GM21423 (cell line): Measurements from ENCODE around the gene KDM2B.
"Not testable (repeated sequence)": the region's sequence is repeated elsewhere in the genome, so short reads cannot be mapped to it uniquely, and the experiment has no call there.

Experiments used
- ATAC-seq: cut with Tn5 transposase; IDR thresholded peaks from one replicate; pipeline ENCODE4 v1.9.1; 2021; ENCODE audit warnings: mild to moderate bottlenecking, moderate library complexity; ENCODE audit not compliant: unreplicated experiment

The KDM2B gene

DNA sequence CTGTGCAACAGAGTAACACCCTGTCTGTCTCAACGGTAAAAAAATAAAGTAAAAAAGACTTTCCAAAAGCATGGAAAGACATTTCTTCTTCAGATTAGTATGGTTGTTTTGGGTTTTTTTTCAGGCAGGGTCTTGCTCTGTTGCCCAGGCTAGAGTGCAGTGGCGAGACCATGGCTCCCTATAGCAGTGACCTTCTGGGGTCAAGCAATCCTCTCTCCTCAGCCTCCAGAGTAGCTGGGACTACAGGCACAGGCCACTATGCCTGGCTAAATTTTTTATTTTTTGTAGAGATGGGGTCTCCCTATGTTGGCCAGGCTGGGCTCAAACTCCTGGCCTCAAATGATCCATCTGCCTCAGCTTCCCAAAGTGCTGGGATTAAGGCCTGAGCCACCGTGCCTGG, 72.8 kb downstream of the KDM2B start:
- ATAC-seq: no peak

DNA sequence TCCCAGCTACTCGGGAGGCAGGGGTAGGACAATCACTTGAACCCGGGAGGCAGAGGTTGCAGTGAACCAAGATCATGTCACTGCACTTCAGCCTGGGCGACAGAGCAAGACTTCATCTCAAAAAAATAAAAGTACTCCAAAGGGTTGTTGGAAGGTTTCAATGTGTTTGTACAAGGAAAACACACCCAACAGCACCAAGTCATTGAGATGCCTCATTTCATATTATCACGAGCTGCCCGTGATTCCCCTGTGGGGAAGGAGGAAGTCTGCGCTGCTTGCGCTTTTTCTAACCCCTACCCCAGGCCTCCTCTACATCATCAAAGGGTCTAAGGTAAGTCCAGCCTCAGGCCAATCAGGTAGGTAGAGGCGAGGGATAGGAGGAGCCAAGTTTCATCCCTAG, 73.6 kb downstream of the KDM2B start:
- ATAC-seq: no peak

DNA sequence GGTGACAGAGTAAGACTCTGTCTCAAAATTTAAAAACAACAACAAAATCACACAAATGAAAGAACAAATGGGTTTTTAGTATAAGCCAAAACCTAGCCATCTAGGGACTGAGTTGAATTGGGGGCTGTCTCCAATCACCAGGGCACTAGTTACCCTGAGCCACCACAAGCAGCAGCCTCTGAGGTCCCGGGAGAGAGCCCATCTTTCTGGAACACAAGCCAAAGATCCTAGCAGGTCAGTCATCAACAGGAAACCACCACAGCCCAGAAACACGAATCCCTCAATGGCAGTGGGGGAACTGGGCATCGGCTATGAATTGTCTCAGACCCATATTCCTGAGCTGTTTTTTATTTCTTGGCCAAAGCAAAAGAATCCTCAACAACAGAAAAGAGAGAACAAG, 75.3 kb downstream of the KDM2B start:
- ATAC-seq: no peak

DNA sequence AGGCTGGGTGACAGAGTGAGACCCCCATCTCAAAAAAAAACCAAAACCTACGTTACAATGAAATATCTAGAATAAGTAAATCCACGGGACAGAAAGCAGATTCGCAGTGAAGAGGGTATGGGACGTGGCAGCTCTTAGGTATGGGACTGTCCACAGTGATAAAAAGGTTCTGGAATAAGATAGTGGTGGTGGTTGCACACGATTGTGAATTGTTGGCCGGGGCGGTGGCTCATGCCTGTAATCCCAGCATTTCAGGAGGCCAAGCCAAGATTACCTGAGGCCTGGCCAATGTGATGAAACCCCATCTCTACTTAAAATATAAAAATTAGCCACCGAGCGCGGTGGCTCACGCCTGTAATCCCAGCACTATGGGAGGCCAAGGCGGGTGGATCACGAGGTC, 76.3 kb downstream of the KDM2B start:
- ATAC-seq: no peak

DNA sequence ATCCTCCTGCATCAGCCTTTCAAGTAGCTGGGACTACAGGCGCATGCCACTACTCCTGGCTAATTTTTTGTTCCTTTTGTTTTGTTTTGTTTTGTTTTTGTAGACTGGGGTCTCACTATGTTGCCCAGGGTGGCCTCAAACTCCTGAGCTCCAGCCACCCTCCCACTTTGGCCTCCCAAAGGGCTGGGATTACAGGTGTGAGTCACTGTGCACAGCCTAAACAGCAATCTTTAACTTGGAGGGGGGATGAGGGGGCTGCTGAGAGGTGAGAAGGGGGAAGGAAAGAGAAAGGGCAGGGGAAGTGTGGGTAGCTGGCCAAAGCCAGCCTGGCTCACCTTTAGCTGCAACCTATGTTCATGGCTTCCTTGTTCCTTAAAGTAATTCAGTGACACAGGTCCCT, 77.4 kb downstream of the KDM2B start:
- no peak for ATAC-seq

DNA sequence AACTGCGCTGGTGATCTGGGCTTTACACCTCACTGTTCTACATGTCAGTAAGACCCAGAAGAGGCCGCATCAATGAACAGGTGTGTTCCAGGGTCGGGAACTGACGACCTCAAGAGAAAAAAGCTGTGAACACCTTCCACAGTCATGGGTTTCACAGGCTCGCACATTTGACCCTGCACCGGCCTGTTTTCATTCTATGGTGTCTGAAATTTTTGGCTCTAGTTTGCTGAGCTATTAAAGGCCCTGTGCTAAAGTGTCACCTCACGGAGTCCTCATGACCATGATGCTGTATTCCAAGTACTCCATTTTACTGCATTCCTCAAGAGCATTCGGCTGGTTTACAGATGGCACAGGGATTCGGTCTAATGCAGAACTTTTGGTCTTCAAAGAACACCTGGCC, 78.9 kb downstream of the KDM2B start:
- no peak for ATAC-seq

DNA sequence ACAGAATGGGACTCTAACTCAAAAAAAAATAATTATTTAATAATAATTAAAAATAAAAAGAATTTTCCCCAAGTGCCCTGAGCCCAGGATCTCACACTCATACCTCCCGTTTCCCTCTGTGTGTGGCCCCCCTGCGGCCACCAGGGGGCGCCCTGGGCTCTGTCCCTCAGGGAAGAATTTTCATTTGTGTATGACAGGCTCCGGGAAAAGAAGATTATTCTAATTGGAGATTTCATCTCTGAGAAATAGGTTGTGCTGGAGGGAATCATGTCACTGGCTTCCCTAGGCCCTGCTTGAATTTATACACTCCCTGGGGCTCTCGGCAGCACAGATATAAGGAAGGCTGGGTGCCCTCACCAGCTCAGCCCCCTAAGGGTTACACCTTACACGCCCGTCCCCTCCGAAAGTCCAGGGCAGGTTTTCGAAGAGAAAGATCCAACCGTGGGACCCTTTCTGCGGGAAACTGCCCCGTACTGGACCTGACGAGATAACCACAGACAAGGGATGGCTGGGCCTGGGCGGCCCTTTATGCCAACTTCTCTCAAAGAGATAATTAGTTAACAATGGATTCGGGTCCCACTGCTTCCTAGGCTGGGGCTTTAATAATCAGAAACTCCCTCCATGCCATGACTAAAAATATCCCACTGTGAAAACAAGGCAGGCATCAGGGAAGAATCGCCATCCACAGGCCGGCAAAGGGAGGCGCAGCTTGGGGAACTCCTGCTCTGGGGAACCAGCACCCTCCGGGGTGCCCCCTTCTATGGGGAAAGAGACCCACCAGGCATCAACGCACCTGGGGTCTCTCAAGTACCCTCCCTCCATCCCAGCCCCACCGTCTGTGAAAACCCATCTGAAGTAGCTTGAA, 80.7 kb downstream of the KDM2B start:
- peak; percentile 59 for ATAC-seq

DNA sequence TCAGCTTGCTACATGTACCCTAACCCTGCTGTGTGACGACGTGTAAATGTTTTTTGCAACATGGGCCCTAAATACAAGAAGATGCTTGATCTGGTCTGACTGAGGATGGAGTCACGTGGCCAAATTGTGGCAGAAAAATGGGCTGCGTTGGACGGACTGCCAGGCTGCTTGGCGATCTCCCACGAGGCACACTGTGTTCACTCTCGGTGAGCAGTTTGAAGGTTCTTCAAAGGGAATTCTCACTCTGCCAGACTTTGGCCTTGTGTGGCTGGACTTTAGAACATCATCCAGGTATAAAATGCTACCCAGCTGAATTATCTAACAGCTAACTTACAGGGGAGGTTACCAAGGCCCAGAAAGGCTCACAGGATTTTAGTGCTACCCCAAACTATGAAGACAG, 85.1 kb downstream of the KDM2B start:
- ATAC-seq: no peak

DNA sequence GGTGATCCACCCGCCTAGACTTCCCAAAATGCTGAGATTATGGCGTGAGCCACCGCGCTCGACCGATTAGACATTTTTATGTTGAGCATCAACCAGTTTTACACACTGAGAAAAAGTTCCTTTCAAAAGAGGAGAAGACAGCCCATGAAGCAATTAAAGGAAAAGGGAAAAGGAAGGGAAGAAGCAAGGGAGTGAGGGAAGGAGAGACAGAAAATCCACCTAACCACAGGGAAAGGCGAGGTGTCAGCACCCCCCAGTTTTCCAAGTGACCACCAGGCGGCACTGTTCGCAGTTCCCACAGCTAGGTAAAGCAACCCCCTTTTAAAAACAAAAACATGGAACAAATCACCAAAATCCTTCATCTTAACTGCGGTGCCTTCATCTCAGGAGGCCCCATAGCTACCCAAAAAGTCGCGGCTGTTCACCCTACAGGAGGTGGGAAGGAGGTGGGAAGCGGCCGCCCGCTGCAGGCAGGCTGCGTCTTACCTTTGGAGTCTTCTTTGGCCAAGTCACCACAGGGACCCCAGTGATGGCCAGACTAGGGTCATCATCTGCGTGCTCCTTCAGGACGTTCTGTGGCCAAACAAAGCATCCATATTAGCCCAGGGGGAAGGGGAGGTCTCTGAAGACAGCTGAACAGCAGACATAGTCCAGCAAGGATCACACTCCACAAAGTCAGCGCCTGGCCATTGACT, 86.6 kb downstream of the KDM2B start:
- ATAC-seq: no peak

DNA sequence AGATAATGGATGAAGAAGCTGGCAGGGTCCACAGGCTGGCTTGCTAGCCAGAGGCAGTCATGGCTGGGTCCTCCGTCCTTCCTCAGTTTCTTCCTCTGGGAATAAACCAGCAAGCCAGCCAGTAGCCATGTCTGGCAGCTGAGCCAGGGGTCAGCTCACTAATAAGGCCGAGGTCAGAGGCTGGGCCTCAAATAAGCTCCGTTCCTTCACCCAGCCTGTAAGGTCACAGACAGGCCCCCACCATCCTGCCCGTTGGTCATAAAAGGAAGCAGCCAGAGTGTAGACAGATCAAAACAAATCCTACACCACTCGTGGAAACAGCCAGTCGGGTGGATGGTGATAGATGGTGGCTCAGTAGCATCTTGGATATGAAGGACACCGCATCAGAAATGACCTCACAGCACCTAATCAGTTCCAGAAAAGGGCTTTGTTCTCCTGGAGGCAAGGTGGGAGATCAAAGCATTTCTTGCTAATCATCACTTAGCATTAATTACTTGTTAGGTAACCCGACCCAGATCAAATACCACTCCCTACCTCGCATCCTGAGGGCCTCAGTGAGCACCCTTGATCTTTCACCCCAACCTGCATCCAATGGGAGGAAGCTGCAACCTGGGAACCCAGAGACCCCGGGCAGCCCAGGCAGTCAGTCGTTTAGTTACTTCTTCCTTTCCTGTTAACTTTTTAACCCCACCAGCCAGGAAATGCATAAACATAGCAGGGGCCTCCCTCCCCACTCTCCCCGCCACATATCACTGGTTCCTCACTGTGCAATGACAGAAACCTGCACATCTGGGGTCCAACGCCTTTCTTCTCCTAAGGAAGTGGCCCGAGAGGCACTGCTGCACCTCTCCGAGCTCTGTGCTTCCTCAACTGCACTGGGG, 90.2 kb downstream of the KDM2B start:
- no peak for ATAC-seq

DNA sequence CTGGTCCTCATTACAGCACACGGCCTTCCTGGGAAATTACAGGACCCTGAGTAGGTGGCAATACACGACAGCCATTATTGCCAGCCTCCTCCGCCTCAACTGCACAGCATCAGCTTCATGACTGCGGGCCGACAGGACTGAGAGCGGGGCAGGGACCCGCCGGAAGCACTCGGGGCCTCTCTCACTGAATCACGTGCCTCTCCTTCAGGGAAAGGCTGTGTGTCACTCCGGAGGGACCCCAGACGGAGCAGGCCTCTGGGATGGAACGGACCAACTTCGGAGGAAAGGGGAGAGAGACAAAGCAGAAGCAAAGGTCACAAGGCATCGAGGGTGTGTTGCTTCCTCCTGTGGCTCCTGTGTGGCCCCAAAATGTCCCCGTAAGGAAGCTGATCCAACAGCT, 90.9 kb downstream of the KDM2B start:
- ATAC-seq: no peak

DNA sequence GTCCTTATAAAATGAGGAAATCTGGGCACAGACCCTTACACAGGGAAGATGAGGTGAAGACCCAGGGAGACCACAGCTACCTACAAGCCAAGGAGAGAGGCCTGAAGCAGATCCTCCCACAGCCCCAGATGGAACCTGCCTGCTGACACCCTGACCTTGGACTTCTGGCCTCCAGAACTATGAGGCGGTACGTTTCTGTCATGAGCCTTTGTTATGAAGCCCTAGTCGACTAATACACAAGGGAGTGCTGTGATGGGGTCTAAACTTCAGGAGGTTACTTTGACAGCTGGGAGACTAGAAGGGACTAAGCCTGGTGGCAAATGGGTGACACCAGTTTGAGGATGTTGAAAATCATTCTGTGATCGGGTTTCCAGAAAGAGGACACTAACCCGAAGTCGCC, 95.9 kb downstream of the KDM2B start:
- no peak for ATAC-seq

DNA sequence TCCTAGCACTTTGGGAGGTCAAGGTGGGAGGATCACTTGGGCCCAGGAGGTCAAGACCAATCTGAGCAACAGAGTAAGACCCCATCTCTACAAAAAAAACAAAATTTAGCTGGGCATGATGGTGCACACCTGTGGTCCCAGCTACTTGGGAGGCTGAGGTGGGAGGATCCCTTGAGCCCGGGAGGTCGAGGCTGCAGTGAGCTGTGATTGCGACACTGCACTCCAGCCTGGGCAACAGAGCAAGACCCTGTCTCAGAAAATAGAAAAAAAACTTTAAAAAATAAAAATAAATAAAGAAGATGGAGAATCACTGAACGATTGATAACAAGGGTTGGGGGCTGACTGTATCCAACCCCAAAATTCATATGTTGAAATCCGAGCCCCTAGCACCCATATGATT, 96.3 kb downstream of the KDM2B start:
- ATAC-seq: not testable (repeated sequence)

DNA sequence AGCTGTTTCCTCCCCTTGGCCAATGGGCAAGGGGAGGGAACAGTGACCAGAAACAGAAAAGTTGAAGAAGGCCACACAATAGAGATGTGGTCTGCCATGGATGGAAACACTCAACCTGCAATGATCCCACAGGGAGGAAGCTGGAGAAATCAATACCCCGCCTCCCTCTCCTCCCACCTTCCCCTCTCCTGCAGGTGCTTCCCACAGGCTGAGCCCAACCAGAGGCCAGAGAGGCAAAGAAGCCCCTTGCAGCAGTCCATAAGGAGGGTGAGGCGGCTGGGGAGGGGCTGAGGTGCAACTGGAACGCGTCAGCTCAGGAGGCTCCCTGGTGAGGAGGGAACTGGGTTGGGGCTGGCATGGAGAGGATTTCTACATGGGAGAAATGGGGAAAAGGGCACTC, 96.9 kb downstream of the KDM2B start:
- no peak for ATAC-seq

DNA sequence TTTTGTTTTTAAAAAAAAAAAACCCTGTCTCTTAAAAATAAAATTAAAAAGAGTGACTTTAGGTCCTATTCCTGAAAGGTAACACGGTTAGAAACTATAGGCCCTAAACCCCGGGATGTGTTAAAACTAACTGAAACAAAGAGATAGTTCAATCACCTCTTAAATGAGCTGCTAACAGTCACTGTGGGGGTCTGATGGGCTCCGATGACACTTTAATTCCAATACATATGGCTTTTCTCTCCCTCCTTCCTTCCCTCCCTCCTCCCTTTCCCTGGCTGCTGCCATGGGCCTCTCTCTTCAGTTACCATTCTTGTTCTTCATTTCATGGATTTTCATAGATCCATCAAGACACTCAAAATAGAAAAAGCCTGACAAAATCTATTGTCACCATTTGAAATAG, 104.3 kb downstream of the KDM2B start:
- ATAC-seq: no peak

DNA sequence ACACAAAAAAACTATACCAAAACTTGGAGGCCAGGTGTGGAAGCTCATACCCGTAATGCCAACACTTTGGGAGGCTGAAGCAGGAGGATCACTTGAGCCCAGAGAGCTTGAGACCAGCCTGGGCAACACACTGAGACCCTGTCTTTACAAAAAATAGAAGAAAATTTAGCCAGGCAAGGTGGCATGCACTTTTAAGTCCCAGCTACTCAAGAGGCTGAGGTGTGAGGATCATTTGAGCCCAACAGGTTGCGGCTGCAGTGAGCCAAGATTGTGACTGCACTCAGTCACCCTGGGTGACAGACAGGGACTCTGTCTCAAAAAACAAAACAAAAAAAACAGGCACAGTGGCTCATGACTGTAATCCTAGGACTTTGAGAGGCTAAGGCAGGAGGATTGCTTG, 105.5 kb downstream of the KDM2B start:
- ATAC-seq: no peak

DNA sequence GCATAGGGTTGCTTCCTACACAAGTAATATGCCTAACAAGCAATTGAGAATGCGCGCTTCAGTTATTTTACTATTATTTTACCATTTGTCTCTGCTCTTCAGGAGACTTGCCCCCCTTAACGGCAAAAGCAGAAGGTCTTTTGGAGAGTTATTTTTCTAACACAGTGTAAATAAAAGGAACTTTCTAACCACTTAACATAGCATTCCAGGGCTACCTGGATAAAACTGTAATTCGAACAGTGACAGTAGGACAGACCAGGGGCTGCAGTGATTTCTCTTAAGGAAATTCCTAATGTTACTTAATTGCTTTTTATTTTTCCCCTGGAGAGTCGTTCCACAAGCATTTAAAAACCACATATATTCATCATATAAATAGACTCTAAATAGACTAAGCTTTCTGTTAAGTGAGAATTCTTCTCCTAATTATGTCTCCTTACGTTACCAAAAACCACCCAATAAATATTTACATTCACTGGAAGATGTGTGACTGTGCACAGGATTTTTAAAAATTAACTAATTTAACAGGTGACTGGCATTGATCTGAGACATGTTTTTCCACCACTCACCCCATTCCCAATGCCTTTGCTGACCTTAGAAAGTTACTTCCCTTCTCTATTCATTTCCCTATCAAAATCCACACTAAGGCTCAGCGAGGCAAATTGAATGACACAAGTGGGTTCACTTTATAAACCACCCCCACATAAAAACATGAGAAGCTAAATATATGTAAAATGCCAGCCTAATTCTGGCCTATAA, 108.5 kb downstream of the KDM2B start:
- ATAC-seq: no peak

DNA sequence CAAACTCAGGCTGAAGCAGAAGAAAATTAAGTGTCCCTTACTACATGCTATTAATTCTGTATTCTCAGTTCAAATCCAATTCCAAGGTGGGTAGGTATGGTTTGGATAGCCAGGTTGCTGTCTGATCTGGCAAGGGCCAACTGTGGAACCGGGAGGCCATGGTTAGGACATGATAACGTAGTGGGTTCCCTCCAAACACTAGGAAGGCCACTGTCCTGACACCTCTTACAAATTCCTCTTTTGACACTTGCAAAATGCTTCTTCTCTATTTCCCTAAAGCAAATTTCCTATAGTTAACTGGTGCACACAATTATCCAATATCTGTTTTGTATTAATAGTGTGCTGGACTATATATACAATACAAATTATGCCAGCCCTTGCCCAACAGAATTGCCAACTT, 110.1 kb downstream of the KDM2B start:
- no peak for ATAC-seq

DNA sequence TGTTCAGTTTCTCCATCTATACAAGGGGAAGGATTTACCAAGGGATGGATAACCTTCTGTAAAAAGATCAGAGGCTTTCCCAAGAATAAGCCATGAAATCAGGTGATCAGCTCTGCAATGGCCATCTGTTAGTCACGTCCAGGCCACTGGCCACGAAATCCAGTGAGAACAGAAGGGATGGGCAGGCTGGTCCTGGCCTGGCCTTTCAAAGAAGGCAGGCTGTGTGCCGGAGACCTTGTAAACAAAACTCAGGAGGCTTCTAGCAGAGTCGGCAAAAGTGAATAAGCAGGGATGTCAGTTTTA, 112.4 kb downstream of the KDM2B start:
- no peak for ATAC-seq

DNA sequence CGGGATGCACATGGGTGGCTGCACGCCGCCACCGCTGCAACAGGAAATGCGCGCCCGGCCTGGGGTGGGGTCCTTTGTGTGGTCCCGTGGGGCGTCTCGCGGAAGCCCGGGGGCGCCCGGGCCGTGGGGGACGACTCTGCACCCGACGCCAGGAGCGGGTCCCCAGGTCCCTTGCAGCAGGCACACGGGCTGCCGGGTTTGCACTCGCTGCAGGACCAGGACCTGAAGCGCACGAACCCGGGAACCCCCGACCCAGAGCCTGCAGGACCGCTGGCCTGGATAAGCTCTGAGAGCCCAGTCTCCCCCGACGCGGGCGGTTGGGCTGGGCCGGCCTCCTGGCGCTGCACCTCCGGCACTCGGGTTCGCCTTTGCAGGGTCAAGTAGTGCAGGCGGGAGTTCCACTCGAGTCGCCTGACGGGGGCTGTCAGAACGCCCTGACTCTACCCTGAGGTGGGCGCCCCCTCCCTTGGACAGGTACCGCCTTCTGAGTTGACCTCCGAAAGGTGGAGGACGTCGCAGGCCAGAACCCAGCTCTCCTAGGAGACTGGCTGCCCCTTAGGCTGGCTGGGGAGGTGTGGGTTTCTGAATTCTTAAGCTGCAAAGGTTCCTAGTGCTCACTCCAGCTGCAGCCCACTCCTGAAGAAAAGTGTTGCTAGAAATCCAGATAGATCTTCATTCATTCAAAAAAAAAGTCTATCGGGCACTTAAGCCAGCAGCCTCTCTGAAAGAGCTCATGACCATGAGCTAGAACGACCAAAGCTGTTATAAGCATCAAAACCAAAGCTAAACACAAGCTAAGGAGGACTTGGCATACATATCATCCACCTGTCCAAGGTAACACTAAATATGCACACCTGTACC, 113.0 kb downstream of the KDM2B start:
- no peak for ATAC-seq
